HepG2 (cell line): ENCODE measurements around the gene FAM181A. TPM values are rescaled to one million over a fixed set of nuclear protein-coding genes. Genes with fewer than 3 reads are reported as not detected.

Experiments used
- ATAC-seq: fragments of 200-7000 bp; cut with Tn5 transposase; 3 replicates; pipeline ENCODE4 v1.9.1; 2020; ENCODE audit warnings: mild to moderate bottlenecking, moderate library complexity
- BruUV-seq: library from RNA; stranded (reverse); fragments of 400-500 nt; replicated peaks from 2 replicates; lab custom pipeline; 2021; lab: Mats Ljungman, UMichigan
- CTCF ChIA-PET: fragments of 300-600 bp; formaldehyde crosslinking; extraction: SDS; loops from one replicate; lab custom pipeline; 2021; ENCODE audit warnings: low total read pairs, inconsistent platforms, low intra/inter-chr PET ratio; lab: Yijun Ruan, JAX
- POLR2A ChIA-PET: fragments of 350-600 bp; sonication (Branson Sonifier 250); formaldehyde crosslinking; loops from one replicate; lab custom pipeline; 2020; ENCODE audit warnings: antibody characterized with exemption, inconsistent platforms; lab: Yijun Ruan, JAX
- DNase-seq: peaks from one replicate; pipeline ENCODE4 v3.0.0-alpha.2; 2015; ENCODE audit warnings: low spot score
- FAIRE-seq: peaks from 3 replicates; lab custom pipeline; 2011; peaks lifted over from hg19 to GRCh38; lab: Jason Lieb, UNC
- H2AFZ ChIP-seq: one replicate; pipeline ENCODE4 v1.6.1; 2011; ENCODE audit warnings: low read length, inconsistent platforms
- H3K27ac ChIP-seq: fragments of 300-600 bp; 3 replicates; pipeline ENCODE4 v1.8.0; 2011; ENCODE audit warnings: mixed run types, mild to moderate bottlenecking, mixed read lengths, low read length, inconsistent platforms; ENCODE audit not compliant: insufficient read depth; ENCODE audit errors: extremely low read length
- H3K27me3 ChIP-seq, 2 experiments: fragments of 200-600 bp in 1 of 2; 2 replicates in 1 of 2; 3 replicates in 1 of 2; pipeline versions ENCODE4 v1.6.0 to v1.8.0; 2011; ENCODE audit warnings: low read length in 2 of 2, mild to moderate bottlenecking in 2 of 2, moderate library complexity in 2 of 2, inconsistent platforms in 1 of 2; ENCODE audit not compliant: insufficient read depth in 2 of 2, control insufficient read depth in 1 of 2
- H3K36me3 ChIP-seq, 2 experiments: fragments of 200-600 bp in 1 of 2; replicated peaks in 1 of 2; 2 replicates in 1 of 2; 3 replicates in 1 of 2; pipeline versions ENCODE4 v1.5.1 to v1.8.0; 2011; ENCODE audit warnings: low read length in 2 of 2, inconsistent platforms in 1 of 2; ENCODE audit not compliant: insufficient read depth in 2 of 2, control insufficient read depth in 1 of 2
- H3K4me1 ChIP-seq: 2 replicates; pipeline ENCODE4 v1.5.1; 2012; ENCODE audit warnings: low read length, inconsistent platforms; ENCODE audit not compliant: insufficient read depth
- H3K4me2 ChIP-seq: 2 replicates; pipeline ENCODE4 v1.6.0; 2011; ENCODE audit warnings: low read depth, low read length, inconsistent platforms
- H3K4me3 ChIP-seq, 3 experiments: fragments of 200-600 bp in 1 of 3; sonication (generic), shearing (Covaris generic) in 1 of 3; replicated peaks in 1 of 3; 2 replicates each; pipeline ENCODE4 v1.5.1; 2011 to 2016; ENCODE audit warnings: low read length in 3 of 3, inconsistent platforms in 2 of 3, low read depth in 2 of 3, mild to moderate bottlenecking in 2 of 3, control low read depth in 1 of 3, mixed read lengths in 1 of 3; ENCODE audit not compliant: insufficient read depth in 1 of 3
- H3K79me2 ChIP-seq: one replicate; pipeline ENCODE4 v1.6.1; 2011; ENCODE audit warnings: low read length, inconsistent platforms; ENCODE audit not compliant: insufficient read depth
- H3K9ac ChIP-seq: 2 replicates; pipeline ENCODE4 v1.6.0; 2011; ENCODE audit warnings: mild to moderate bottlenecking, low read depth, low read length, inconsistent platforms; ENCODE audit not compliant: insufficient read depth
- H3K9me3 ChIP-seq: 2 replicates; pipeline ENCODE4 v1.5.1; 2012; ENCODE audit warnings: mild to moderate bottlenecking, low read length
- H4K20me1 ChIP-seq: 2 replicates; pipeline ENCODE4 v1.6.0; 2011; ENCODE audit warnings: inconsistent platforms, mild to moderate bottlenecking, low read length, moderate library complexity; ENCODE audit not compliant: insufficient read depth
- ADNP ChIP-seq: sonication (generic); formaldehyde crosslinking; IDR thresholded peaks from 2 replicates; pipeline ENCODE4 v1.4.0; 2020; ENCODE audit warnings: missing genetic modification reagents
- RAD51 ChIP-seq: fragments of 450-650 bp; IDR thresholded peaks from 2 replicates; pipeline ENCODE4 v1.6.1; 2016; ENCODE audit warnings: borderline replicate concordance
- RBFOX2 ChIP-seq: fragments of 200-400 bp; formaldehyde crosslinking; IDR thresholded peaks from 2 replicates; pipeline ENCODE4 v1.6.1; 2017; ENCODE audit warnings: low read depth, mild to moderate bottlenecking, low read length
- ZBTB7A ChIP-seq: sonication (generic); formaldehyde crosslinking; IDR thresholded peaks from 2 replicates; pipeline ENCODE4 v1.8.0; 2022; ENCODE audit warnings: mild to moderate bottlenecking, missing genetic modification reagents
- ZFY ChIP-seq: sonication (generic); formaldehyde crosslinking; IDR thresholded peaks from 2 replicates; pipeline ENCODE4 v1.4.0; 2020; ENCODE audit warnings: missing genetic modification reagents
- WGBS: methylation state at CpG from one replicate; pipeline ENCODE4 v1.1.6; 2017; ENCODE audit warnings: low lambda C conversion rate; 5-methylcytosine and 5-hydroxymethylcytosine counted together
- in situ Hi-C: cut with HindIII; loops from 2 replicates; pipeline ENCODE4 v1.10.0; 2017; ENCODE audit warnings: low pct_unique_long_range_greater_than_20kb; ENCODE audit not compliant: extremely low pct_ligation_motif_present
- intact Hi-C: fragments of 100-400 bp; cut with micrococcal nuclease; formaldehyde crosslinking; loops from one replicate; pipeline ENCODE4 v1.10.0; 2022; ENCODE audit not compliant: unreplicated experiment
- polyA plus RNA-seq, 8 experiments: library from polyadenylated mRNA; depleted of rRNA in 3 of 8; stranded (reverse) in 7 of 8; unstranded in 1 of 8; fragments of >200 nt; fragmentation: Illumina TruSeq in 4 of 8; extraction: Trizol in 4 of 8; gene quantifications; 2 replicates each; pipeline versions ENCODE4 v1.2.1 to v1.2.3, GENCODE V29; 2011 to 2016; ENCODE audit warnings: low read depth in 4 of 8, missing spikeins in 1 of 8, mixed read lengths in 1 of 8; ENCODE audit not compliant: insufficient read depth in 1 of 8
- total RNA-seq, 5 experiments: library from RNA; depleted of rRNA; stranded (reverse); fragments of >200 nt; fragmentation: Illumina TruSeq; extraction: Trizol; gene quantifications; 2 replicates each; pipeline ENCODE4 v1.2.3, GENCODE V29; 2016; ENCODE audit warnings: low read depth in 1 of 5

The FAM181A gene
- total and polyA plus RNA-seq, 2 of the 13 experiments (the other 11 are each of a cell fraction or from before 2014, with no cell fraction given): 1.1 to 1.5 TPM

DNA sequence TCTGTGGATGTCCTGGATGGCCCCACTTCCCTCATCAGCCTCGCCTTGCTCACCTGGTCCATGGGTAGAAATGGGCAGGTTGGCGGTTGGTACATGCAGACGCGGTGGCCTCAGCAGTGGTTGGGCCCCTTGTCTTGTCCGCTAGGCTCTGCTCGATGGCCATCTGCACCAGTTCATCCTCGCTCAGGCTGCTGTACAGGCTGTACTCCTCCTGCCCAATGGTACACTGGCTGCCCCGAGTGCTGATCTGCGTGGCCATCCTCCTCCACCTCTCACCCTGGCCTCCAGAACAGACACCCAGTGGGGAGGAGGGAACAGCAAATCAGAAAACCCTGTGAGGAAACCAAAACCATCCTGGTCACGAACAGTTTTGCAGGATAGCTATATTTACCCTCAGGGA, 37.1 kb downstream of the FAM181A start:
- no peak overlapping the region for H3K4me2 ChIP-seq
- CTCF ChIA-PET: no interaction called here
- H4K20me1 ChIP-seq: no peaks in the 10 kb centered on the region
- no peak overlapping the region for H2AFZ ChIP-seq
- intact Hi-C loops: no loop called here
- peaks cover 57% of the 10 kb centered on the region for H3K4me1 ChIP-seq
- in situ Hi-C loops: no loop called here
- H3K36me3 ChIP-seq: no peaks in the 10 kb centered on the region
- no peak overlapping the region for H3K27ac ChIP-seq
- no peak for DNase-seq
- POLR2A ChIA-PET: no interaction called here
- FAIRE-seq: no peak
- no TSS peak for BruUV-seq
- no peaks in the 10 kb centered on the region for H3K9me3 ChIP-seq
- no peak for TF ChIP-seq ZFY (CRISPR knock-in tag)
- no peak overlapping the region for H3K4me3 ChIP-seq
- 0 out of 5 replicates have a peak, but pooled peaks cover 1 to 4% of the 10 kb centered on the region in 2 experiments for H3K27me3 ChIP-seq
- H3K79me2 ChIP-seq: no peaks in the 10 kb centered on the region
- ATAC-seq: no peak
- 82% methylated on average over 4 of the region's 10 CpGs for WGBS
- no peak overlapping the region for H3K9ac ChIP-seq

DNA sequence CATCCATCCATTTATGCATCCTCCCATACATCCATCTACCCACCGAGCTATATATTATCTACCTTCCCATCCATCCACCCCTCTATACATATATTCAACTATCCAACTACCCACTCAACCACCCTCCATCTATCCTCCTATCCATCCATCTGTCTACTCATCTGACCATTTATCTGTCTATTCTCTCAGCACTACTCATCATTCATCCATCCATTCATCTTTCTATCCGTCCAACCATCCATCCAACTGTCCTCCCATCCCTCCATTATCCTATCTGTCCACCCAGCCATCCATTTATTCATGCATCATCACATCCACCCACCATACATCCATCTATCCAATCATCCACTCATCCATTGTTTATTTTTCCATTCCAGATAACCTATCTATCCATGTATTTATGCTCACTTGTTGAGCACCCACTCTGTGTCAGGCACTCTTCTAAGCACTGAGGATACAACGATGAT, 37.7 kb downstream of the FAM181A start:
- 70% methylated on average over 3 of the region's 3 CpGs for WGBS
- Histone ChIP-seq H3K79me2 (no peaks in the 10 kb centered on the region), H3K27ac (no peak overlapping the region), H2AFZ (no peak overlapping the region), H3K9ac (no peak overlapping the region), H3K4me2 (no peak overlapping the region), H3K4me3 (no peak overlapping the region), H3K27me3 (0 out of 5 replicates have a peak, but pooled peaks cover 1 to 4% of the 10 kb centered on the region in 2 experiments), H4K20me1 (no peaks in the 10 kb centered on the region)
- intact Hi-C loops (no loop called here), in situ Hi-C loops (no loop called here)
- POLR2A ChIA-PET: interaction anchor here (1.0 to 1.6 kb wide), 3 partner anchors 8 to 16 kb away, joined by 3 to 5 read pairs (median 3); no protein-coding TSS in a partner anchor
- DNase-seq: no peak
- no peak for FAIRE-seq
- no TSS peak for BruUV-seq
- ATAC-seq: no peak
- CTCF ChIA-PET: no interaction called here
- 0 out of 2 replicates have a peak, but pooled peaks have one; percentile 0 for TF ChIP-seq RAD51
- TF ChIP-seq RBFOX2: no peak
- TF ChIP-seq ADNP (CRISPR knock-in tag): no peak
- TF ChIP-seq ZBTB7A (CRISPR knock-in tag): no peak
- TF ChIP-seq, all 625 proteins: peak for 1
- no peaks in the 10 kb centered on the region for H3K36me3 ChIP-seq
- no peaks in the 10 kb centered on the region for H3K9me3 ChIP-seq
- H3K4me1 ChIP-seq: peaks cover 52% of the 10 kb centered on the region
